ENCODE results near the gene ADAMTS2.

DNA sequence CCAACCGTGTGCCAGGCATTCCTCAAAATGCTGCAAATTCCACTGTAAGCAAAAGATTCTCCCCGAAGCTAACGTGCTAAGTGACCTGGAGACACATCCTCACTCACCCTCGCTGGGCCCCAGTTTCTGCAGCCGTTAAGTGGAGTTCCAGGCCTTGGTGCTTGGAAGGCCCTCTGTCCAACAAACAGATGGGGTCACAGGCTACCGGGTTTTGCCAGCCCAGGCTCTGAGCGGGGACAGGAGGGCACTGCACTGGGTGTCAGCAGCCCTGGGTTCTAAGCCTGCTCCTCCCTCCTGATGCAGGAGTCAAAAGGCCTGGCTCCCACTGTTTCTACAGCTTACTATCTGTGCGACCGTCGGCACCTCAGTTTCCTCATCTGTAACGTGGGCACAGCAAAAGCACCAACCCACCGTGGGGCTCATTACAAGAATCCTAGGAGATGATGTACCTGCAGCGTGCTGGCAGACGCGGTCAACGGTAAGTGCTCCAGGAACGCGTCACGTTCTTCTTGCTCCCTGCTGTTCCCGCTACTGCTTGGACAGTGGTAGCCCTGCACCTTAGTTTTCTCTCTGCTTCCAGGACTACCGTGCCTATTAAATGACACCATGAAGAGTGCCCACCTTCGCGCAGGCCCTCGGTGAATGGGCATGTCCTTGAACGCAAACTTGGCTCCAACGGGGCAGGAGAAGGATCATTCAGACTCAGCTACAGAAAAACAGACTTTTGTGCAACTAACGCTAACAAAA lies 84.8 kb downstream of the ADAMTS2 start:
- TF ChIP-seq, protein P1, sequence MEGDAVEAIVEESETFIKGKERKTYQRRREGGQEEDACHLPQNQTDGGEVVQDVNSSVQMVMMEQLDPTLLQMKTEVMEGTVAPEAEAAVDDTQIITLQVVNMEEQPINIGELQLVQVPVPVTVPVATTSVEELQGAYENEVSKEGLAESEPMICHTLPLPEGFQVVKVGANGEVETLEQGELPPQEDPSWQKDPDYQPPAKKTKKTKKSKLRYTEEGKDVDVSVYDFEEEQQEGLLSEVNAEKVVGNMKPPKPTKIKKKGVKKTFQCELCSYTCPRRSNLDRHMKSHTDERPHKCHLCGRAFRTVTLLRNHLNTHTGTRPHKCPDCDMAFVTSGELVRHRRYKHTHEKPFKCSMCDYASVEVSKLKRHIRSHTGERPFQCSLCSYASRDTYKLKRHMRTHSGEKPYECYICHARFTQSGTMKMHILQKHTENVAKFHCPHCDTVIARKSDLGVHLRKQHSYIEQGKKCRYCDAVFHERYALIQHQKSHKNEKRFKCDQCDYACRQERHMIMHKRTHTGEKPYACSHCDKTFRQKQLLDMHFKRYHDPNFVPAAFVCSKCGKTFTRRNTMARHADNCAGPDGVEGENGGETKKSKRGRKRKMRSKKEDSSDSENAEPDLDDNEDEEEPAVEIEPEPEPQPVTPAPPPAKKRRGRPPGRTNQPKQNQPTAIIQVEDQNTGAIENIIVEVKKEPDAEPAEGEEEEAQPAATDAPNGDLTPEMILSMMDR (IDR thresholded peaks at IDR 0.05; ENCODE audit: insufficient read depth, low read depth, low read length): no peak
- TF ChIP-seq EZH2 (IDR thresholded peaks at IDR 0.05; ENCODE audit: insufficient read depth, low read length): no peak

All from astrocyte (in vitro differentiated cells and primary cell).